Fibroblast of lung (primary cell): Measurements from ENCODE around the gene SLC37A4. TPM values are rescaled to one million over a fixed set of nuclear protein-coding genes. Genes with fewer than 3 reads are reported as not detected.

ENCODE experiments used
- DNase-seq, 2 donors: peaks; one replicate each; pipeline versions ENCODE4 v3.0.0 to v3.0.0-alpha.2; 2010; ENCODE audit warnings: low read depth in 2 of 2
- H2AFZ ChIP-seq: 2 replicates; pipeline ENCODE4 v1.5.1; 2012; ENCODE audit warnings: low read length, control low read depth, inconsistent platforms
- H3K27ac ChIP-seq: 2 replicates; pipeline ENCODE4 v1.5.1; 2011; ENCODE audit warnings: low read length, control low read depth; ENCODE audit not compliant: insufficient read depth
- H3K27me3 ChIP-seq: 2 replicates; pipeline ENCODE4 v1.5.1; 2011; ENCODE audit warnings: mild to moderate bottlenecking, low read length; ENCODE audit not compliant: control insufficient read depth, insufficient read depth
- H3K36me3 ChIP-seq: 2 replicates; pipeline ENCODE4 v1.5.1; 2011; ENCODE audit warnings: low read length; ENCODE audit not compliant: control insufficient read depth, insufficient read depth
- H3K4me1 ChIP-seq: 2 replicates; pipeline ENCODE4 v1.5.1; 2011; ENCODE audit warnings: low read length; ENCODE audit not compliant: control insufficient read depth, insufficient read depth; ENCODE audit errors: extremely low read depth
- H3K4me2 ChIP-seq: 2 replicates; pipeline ENCODE4 v1.5.1; 2011; ENCODE audit warnings: low read length, control low read depth; ENCODE audit not compliant: insufficient read depth; ENCODE audit errors: extremely low read depth
- H3K4me3 ChIP-seq, 4 experiments: fragments of 200-600 bp in 1 of 4; sonication (generic) in 1 of 4; replicated peaks in 1 of 4; 2 replicates each; pipeline ENCODE4 v1.5.1; 2011 to 2016; ENCODE audit warnings: low read length in 4 of 4, low read depth in 3 of 4, mild to moderate bottlenecking in 3 of 4, control low read depth in 2 of 4, inconsistent platforms in 1 of 4, mixed read lengths in 1 of 4; ENCODE audit not compliant: insufficient read depth in 1 of 4; ENCODE audit errors: control extremely low read depth in 1 of 4
- H3K79me2 ChIP-seq: 2 replicates; pipeline ENCODE4 v1.5.1; 2012; ENCODE audit warnings: mild to moderate bottlenecking, low read length, inconsistent platforms; ENCODE audit not compliant: control insufficient read depth, insufficient read depth
- H3K9ac ChIP-seq: 2 replicates; pipeline ENCODE4 v1.5.1; 2011; ENCODE audit warnings: mild to moderate bottlenecking, low read length, control low read depth; ENCODE audit not compliant: insufficient read depth
- H3K9me3 ChIP-seq: 2 replicates; pipeline ENCODE4 v1.5.1; 2012; ENCODE audit warnings: low read depth, low read length; ENCODE audit not compliant: control insufficient read depth, insufficient read depth
- H4K20me1 ChIP-seq: 2 replicates; pipeline ENCODE4 v1.5.1; 2011; ENCODE audit warnings: low read length; ENCODE audit not compliant: control insufficient read depth, insufficient read depth; ENCODE audit errors: extremely low read depth
- CTCF ChIP-seq, 2 donors: IDR thresholded peaks in 1 of 2; conservative IDR thresholded peaks in 1 of 2; 1 replicate in 1 of 2; 2 replicates in 1 of 2; pipeline ENCODE4 v1.5.1; 2011 to 2012; ENCODE audit warnings: low read length in 2 of 2, control low read depth in 1 of 2, inconsistent platforms in 1 of 2, low read depth in 1 of 2, mild to moderate bottlenecking in 1 of 2
- EZH2 ChIP-seq: IDR thresholded peaks from 2 replicates; pipeline ENCODE4 v1.5.1; 2012; ENCODE audit warnings: low read length, control low read depth, mild to moderate bottlenecking; ENCODE audit errors: missing control alignments
- polyA plus RNA-seq, 2 donors: library from polyadenylated mRNA; depleted of rRNA in 1 of 2; stranded (reverse) in 1 of 2; unstranded in 1 of 2; fragments of >200 nt; gene quantifications; 2 replicates each; pipeline ENCODE4 v1.2.1, GENCODE V29; 2011 to 2012; ENCODE audit warnings: missing spikeins in 1 of 2
- total RNA-seq: library from RNA; depleted of rRNA; stranded (reverse); fragments of >200 nt; gene quantifications from 2 replicates; pipeline ENCODE4 v1.2.1, GENCODE V29; 2014

The SLC37A4 gene
- total and polyA plus RNA-seq, 2 donors (not counting 1 experiment from before 2014, with no cell fraction given), result 10.1 to 12.6 TPM

GRCh38 chr11:119056421-119056999, 25.8 kb upstream of the SLC37A4 start:
- no peaks in the 10 kb centered on the region for H3K9me3 ChIP-seq
- H2AFZ ChIP-seq, result peak overlapping the region; percentile 63
- TF ChIP-seq CTCF (conservative IDR thresholded peaks at IDR 0.05 in 1 of 2, IDR thresholded peaks at IDR 0.05 in 1 of 2; ENCODE audit: low read depth in 1 of 2, low read length in 2 of 2), result no peak
- TF ChIP-seq EZH2, result no peak
- H3K4me1 ChIP-seq, result no peaks in the 10 kb centered on the region
- H3K27ac ChIP-seq, result peak overlapping the region; percentile 89
- H3K36me3 ChIP-seq, result peaks cover 25% of the 10 kb centered on the region
- H3K27me3 ChIP-seq, result no peaks in the 10 kb centered on the region
- H3K9ac ChIP-seq, result peak overlapping the region; percentile 96
- H3K4me3 ChIP-seq, result peak overlapping the region; percentile 77 to 94 (median 86)
- peaks cover 21% of the 10 kb centered on the region for H3K79me2 ChIP-seq
- H3K4me2 ChIP-seq, result peak overlapping the region; percentile 98
- no peak for DNase-seq
- no peaks in the 10 kb centered on the region for H4K20me1 ChIP-seq

GRCh38 chr11:119055901-119056300, 25.2 kb upstream of the SLC37A4 start:
- peak overlapping the region; percentile 89 for H3K27ac ChIP-seq
- DNase-seq, result peak; percentile 30 to 34
- no peak for TF ChIP-seq CTCF (conservative IDR thresholded peaks at IDR 0.05 in 1 of 2, IDR thresholded peaks at IDR 0.05 in 1 of 2; ENCODE audit: low read depth in 1 of 2, low read length in 2 of 2)
- no peak for TF ChIP-seq EZH2
- H3K79me2 ChIP-seq, result peaks cover 21% of the 10 kb centered on the region
- H3K9ac ChIP-seq, result peak overlapping the region; percentile 96
- peaks cover 29% of the 10 kb centered on the region for H3K36me3 ChIP-seq
- H3K4me2 ChIP-seq, result peak overlapping the region; percentile 98
- H3K4me1 ChIP-seq, result no peaks in the 10 kb centered on the region
- no peaks in the 10 kb centered on the region for H3K9me3 ChIP-seq
- peak overlapping the region; percentile 7 for H2AFZ ChIP-seq
- no peaks in the 10 kb centered on the region for H3K27me3 ChIP-seq
- peak overlapping the region; percentile 77 to 94 (median 86) for H3K4me3 ChIP-seq
- no peaks in the 10 kb centered on the region for H4K20me1 ChIP-seq

- Histone ChIP-seq H3K4me3 (no peak overlapping the region), H4K20me1 (no peaks in the 10 kb centered on the region), H3K4me1 (no peaks in the 10 kb centered on the region), H3K9me3 (no peaks in the 10 kb centered on the region), H3K9ac (no peak overlapping the region), H3K27me3 (no peaks in the 10 kb centered on the region), H3K79me2 (peaks cover 21% of the 10 kb centered on the region), H3K36me3 (peaks cover 32% of the 10 kb centered on the region), H2AFZ (no peak overlapping the region), H3K27ac (no peak overlapping the region), H3K4me2 (no peak overlapping the region)
- TF ChIP-seq CTCF (conservative IDR thresholded peaks at IDR 0.05 in 1 of 2, IDR thresholded peaks at IDR 0.05 in 1 of 2; ENCODE audit: low read depth in 1 of 2, low read length in 2 of 2) (no peak), EZH2 (no peak)
- DNase-seq, result no peak
Measured at GRCh38 chr11:119054418-119054817, 23.7 kb upstream of the SLC37A4 start.
